ENCODE measurements around the gene SLIT3.

DNA sequence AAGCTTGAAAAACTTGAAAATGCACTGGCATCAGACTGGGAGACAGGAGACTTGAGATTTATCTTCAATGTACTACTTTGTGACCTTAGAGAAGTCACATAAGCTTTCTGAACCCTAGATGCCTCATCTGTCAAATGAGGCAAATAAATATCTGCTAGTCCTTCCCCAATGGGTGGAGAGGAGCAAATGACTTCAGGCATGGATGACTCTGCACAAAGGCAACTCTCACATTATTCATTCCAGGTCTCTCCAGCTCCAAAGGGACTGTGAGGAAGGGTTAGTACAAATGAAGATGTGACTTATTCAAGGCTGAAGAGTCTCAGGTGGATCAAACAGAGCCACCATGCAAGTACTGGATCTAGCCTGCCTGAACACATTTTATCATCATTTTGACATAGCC lies 228.7 kb downstream of the SLIT3 start:
- TF ChIP-seq CTCF (IDR thresholded peaks at IDR 0.05; ENCODE audit: low read depth, low read length, poor library complexity, severe bottlenecking) (no peak), EZH2phosphoT487 (IDR thresholded peaks at IDR 0.05; ENCODE audit: borderline replicate concordance, low read length) (no peak)

Measured in DOHH2 (cell line).